ENCODE results near the gene TOMM6.
"Not testable (repeated sequence)": the region's sequence is repeated elsewhere in the genome, so short reads cannot be mapped to it uniquely, and the experiment has no call there.

The TOMM6 gene

DNA sequence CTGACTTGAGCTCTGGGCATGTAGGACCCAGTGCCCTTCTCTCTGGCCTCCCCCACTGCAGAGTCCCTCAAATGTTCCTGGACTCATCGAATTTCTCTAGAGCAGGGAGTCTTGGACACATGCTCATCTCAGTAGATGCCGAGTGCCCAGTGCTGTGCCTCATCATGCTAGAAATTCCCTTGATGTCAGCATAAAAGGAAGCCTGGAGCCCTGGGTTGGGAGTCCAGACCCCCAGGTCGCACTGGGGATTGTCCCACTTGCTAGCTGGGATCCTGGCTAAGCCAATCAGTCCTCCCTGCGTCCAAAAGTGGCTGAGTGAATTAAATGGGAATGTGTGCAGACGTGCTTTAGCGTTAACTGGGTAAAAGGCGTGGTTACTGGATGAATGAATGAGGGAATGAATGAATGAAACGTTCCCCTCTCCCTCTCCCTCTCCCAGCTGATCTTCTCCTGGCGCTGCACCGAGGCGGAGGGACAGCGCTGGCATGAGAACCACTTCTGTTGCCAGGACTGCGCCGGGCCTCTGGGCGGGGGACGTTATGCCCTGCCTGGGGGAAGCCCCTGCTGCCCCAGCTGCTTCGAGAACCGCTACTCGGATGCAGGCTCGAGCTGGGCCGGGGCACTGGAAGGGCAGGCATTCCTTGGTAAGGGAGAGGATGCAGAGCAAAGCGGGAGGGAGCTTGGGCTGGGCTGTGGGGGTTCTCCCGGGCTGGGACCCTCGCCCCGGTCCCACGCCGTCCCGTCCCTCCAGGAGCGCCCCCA lies 1.6 kb upstream of the TOMM6 start:
- DNase-seq (ENCODE audit: low spot score): peak; percentile 20

- DNase-seq (ENCODE audit: low spot score): peak; percentile 91
Observed at GRCh38 chr6:41786451-41787218, 859 bp upstream of the TOMM6 start.

GRCh38 chr6:41789390-41789724 lies 1.9 kb downstream of the TOMM6 start:
- DNase-seq (ENCODE audit: low spot score): no peak

DNA sequence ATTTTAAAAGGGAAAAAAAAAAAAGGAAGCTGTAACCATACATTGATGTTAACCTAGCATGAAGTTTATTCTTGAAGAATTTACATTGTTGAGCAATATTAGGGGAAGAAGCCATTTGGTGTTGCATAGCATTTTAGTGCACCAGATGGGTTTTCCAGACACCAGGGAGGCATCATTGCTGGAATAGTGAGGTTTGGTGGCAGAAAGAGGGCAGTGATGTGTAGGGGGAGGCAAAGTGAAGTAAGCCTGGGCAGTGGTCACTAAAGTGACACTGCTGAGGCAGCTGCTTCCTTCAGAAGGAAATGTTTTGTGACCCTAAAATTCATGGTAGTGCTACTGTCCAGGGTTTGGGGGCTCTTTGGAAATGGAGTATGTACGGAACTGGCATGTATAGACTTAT lies 2.6 kb downstream of the TOMM6 start:
- no peak for DNase-seq (ENCODE audit: low spot score)

DNA sequence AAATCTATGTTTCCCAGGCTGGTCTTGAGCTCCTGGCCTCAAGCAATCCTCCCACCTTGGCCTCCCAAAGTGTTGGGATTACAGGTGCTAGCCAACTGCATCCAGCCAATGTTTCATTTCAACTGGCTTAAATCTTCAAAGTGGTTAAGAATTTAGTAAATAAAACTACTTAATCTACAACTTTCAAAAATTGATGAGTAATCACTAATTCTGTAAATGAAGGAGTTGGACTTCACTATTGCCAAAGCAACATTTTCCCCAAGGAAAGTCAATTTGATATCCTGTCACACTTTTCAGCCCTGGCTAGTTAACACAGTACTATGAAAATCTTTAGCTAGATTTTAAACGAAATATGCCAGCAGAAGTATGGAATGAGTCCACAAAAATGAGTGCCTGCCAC lies 3.8 kb downstream of the TOMM6 start:
- no peak for DNase-seq (ENCODE audit: low spot score)

GRCh38 chr6:41791984-41792383 lies 4.5 kb downstream of the TOMM6 start:
- no peak for DNase-seq (ENCODE audit: low spot score)

- no peak for DNase-seq (ENCODE audit: low spot score)
Observed at GRCh38 chr6:41796474-41796873, 9.0 kb downstream of the TOMM6 start.

GRCh38 chr6:41798901-41799558 lies 11.5 kb downstream of the TOMM6 start:
- no peak for DNase-seq (ENCODE audit: low spot score)

GRCh38 chr6:41799559-41799911 lies 12.0 kb downstream of the TOMM6 start:
- no peak for DNase-seq (ENCODE audit: low spot score)

- DNase-seq (ENCODE audit: low spot score): no peak
Observed at GRCh38 chr6:41801380-41801779, 13.9 kb downstream of the TOMM6 start.

DNA sequence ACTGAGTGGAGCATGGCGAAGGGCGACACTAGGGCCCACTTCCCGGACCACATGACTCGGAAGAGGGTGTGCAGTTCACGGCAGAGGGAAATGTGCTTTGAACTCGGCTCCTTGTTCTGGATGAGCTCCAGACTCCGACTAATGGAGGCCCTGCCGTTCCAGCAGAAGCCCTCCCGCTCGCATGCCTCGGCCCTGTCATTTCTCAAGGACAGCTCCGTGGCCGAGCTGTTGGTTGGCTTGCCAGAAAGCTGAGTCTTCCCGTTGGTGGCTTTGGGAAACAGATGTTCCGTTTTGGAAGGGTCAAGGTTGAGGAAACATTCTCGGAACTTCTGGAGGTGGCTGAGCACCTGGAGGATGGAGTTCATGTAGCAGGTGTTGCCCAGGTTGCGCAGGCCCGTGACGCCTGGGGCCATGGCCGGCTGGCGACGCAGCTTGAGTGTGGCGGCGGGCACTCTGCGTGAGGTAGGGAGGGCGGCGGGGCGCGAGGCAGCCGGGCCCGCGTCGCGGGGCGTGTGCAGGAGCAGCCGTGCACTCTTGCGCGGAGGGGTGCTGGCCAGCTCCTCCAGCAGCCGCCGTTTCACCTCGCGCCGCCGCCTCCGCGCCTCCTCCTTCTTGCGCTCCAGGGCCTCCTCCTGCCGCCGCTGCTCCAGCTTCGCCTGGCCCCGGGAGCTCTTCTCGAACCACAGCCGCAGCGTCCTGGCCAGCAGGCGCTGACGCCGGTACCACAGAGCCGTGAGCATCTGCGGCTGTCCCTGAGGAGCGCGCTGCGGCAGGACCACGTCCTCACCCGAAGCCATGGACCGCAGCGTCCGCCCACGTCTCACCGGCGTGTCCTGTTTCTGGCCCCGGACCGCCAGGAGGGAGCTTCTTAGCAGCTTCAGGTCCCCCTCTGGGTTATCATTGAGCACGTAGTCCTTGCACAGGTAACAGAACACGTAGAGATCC lies 18.6 kb downstream of the TOMM6 start:
- no peak for DNase-seq (ENCODE audit: low spot score)

DNA sequence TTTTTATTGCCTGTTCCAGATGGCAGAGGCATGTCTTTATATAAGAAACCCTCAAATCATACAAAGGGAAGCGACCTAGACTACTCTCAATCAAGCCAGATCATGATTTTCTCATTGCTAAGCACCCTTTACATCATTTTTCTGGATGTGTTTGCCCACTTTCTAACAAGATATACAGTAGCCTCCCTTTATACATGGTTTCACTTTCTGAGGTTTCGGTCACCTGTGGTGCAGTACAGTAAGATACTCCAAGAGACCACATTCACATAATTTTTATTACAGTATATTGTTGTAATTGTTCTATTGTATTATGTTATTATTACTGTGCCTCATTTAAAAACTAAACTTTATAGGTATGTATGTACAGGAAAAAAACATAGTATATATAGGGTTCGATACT lies 23.6 kb downstream of the TOMM6 start:
- DNase-seq (ENCODE audit: low spot score): no peak

GRCh38 chr6:41811946-41812345 lies 24.5 kb downstream of the TOMM6 start:
- DNase-seq (ENCODE audit: low spot score): not testable (repeated sequence)

GRCh38 chr6:41813469-41813868 lies 26.0 kb downstream of the TOMM6 start:
- DNase-seq (ENCODE audit: low spot score): no peak

GRCh38 chr6:41813956-41814355 lies 26.5 kb downstream of the TOMM6 start:
- no peak for DNase-seq (ENCODE audit: low spot score)

- no peak for DNase-seq (ENCODE audit: low spot score)
Observed at GRCh38 chr6:41814629-41815028, 27.1 kb downstream of the TOMM6 start.

DNA sequence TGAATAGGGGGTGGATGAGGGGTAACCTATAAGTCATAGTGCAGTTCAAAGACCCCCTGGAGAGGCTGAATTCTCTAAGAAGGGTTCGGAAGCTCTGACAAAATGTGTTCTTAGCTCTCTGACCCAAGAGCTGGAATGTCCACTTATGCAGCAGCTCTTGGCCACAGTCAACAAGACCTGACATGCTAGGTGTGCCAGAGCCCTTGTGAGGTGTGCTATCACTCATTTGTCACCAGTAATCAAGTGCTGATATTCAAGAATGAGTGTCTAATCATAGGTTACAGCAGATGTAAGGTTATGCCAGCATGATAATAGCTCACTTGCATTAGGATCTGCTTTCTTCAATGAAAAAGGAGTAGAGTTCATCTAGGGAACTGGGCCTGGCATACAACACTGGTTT lies 28.1 kb downstream of the TOMM6 start:
- no peak for DNase-seq (ENCODE audit: low spot score)

- no peak for DNase-seq (ENCODE audit: low spot score)
Observed at GRCh38 chr6:41818271-41819054, 31.0 kb downstream of the TOMM6 start.

GRCh38 chr6:41821266-41821665 lies 33.8 kb downstream of the TOMM6 start:
- DNase-seq (ENCODE audit: low spot score): no peak

DNA sequence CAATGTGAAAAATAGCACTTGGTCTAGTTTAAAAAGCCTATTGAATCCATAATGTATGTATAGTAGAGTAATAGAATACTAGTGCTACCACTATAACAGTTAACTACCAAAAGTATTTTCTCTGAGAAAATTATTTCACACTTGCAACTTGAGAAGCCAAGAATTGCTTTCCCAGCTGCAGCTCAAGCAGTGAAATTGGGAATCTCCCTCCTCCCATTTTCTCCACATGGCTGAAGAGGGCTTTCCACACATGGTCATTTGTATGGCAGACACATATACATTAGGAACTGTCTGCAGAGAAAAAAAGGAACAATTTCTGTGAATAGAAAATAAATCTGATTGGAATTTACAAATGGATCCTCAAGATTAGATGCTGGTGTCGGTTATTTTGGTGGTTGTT lies 34.5 kb downstream of the TOMM6 start:
- DNase-seq (ENCODE audit: low spot score): no peak

DNA sequence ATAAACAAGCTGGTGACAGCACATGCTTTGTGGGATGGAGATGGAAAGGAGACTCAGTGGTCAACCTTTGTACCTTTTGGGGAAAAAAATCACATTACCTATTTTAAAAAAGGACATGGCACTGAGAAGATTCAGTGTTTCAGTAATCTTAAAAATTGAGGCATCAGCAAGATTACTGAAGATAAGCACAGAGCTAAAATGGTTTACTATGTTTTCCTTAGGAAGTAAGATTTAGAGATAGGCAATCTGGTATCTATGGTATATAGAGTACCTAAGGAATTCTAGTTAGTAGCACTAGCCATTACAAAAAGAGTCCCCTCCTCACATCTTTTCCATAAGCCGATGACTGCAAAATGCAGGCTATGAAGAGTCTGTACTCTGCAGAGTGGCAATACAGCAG lies 35.7 kb downstream of the TOMM6 start:
- DNase-seq (ENCODE audit: low spot score): no peak
